ENCODE data around the gene KIF23. TPM values are rescaled to one million over a fixed set of nuclear protein-coding genes. Genes with fewer than 3 reads are reported as not detected.

Gene KIF23
- total and polyA plus RNA-seq, 2 of the 4 experiments (the other 2 are of a cell fraction), result 37.7 to 56.1 TPM

- peaks cover 4% of the 10 kb centered on the region for H3K9me3 ChIP-seq (ENCODE audit: control insufficient read depth, insufficient read depth, low read length)
- no peak overlapping the region for H2BK15ac ChIP-seq (ENCODE audit: low read depth, low read length)
- no peak overlapping the region for H3K4me2 ChIP-seq (ENCODE audit: low read depth, low read length)
- H3K56ac ChIP-seq (ENCODE audit: extremely low read depth, insufficient read depth, low read length), result no peak overlapping the region
- H2BK20ac ChIP-seq (ENCODE audit: low read depth, low read length), result no peak overlapping the region
- H3K9me1 ChIP-seq (ENCODE audit: insufficient read depth, low read length), result no peaks in the 10 kb centered on the region; the same call in 1 of the 2 replicates
- no peak overlapping the region for H2BK120ac ChIP-seq (ENCODE audit: low read depth, low read length)
- CTCF ChIA-PET, result no interaction called here
- WGBS, 2 experiments (ENCODE audit: extremely low coverage in 2 of 2, insufficient read length in 1 of 2), result no CpG with 5 or more reads among the region's 2 CpGs
- in situ Hi-C loops (cut with MboI; ENCODE audit: low sequenced_read_pairs) (loop anchor here (10.0 kb wide), 1 partner anchor 1005 kb away; no protein-coding TSS in a partner anchor), dilution Hi-C loops (cut with HindIII; ENCODE audit: low sequenced_read_pairs, unreplicated experiment) (no loop called here), intact Hi-C loops (cut with micrococcal nuclease) (loop anchor here (5.0 to 10.0 kb wide), 5 partner anchors 165 to 1395 kb away; no protein-coding TSS in a partner anchor)
- POLR2A ChIA-PET (ENCODE audit: unreplicated experiment), result no interaction called here
- H3K18ac ChIP-seq (ENCODE audit: low read depth, low read length), result no peak overlapping the region
- no peaks in the 10 kb centered on the region; the same call in 1 of the 2 replicates for H3K4me1 ChIP-seq (ENCODE audit: control insufficient read depth, insufficient read depth, low read length)
- H3K27ac ChIP-seq (ENCODE audit: insufficient read depth, low read length), result no peak overlapping the region
- ATAC-seq (ENCODE audit: low read depth), result no peak
- H4K91ac ChIP-seq (ENCODE audit: insufficient read depth, low read depth, low read length), result no peak overlapping the region
- no peak for DNase-seq
- H3K4ac ChIP-seq (ENCODE audit: low read depth, low read length), result no peak overlapping the region
- H4K20me1 ChIP-seq (ENCODE audit: insufficient read depth, low read length), result no peaks in the 10 kb centered on the region
- no peak overlapping the region for H2AFZ ChIP-seq (replicated peaks; ENCODE audit: low read length, poor library complexity)
- no peak overlapping the region for H3K14ac ChIP-seq (replicated peaks; ENCODE audit: low read depth, low read length)
- H3K79me1 ChIP-seq (ENCODE audit: low read depth in 1 of 2, low read length in 2 of 2), result no peaks in the 10 kb centered on the region
- no peak overlapping the region for H3K4me3 ChIP-seq (ENCODE audit: insufficient read depth, low read depth, low read length)
- no peak overlapping the region for H3K9ac ChIP-seq (ENCODE audit: low read depth, low read length)
- no TSS peak for BruUV-seq (replicated peaks)
- H3K36me3 ChIP-seq (ENCODE audit: control insufficient read depth, insufficient read depth, low read length), result no peaks in the 10 kb centered on the region
- no peak overlapping the region for H4K8ac ChIP-seq (ENCODE audit: low read depth in 2 of 2, low read length in 2 of 2)
- no peak for TF ChIP-seq NFE2L2 (IDR thresholded peaks at IDR 0.05; ENCODE audit: low read depth, low read length)
- no peak for TF ChIP-seq BHLHE40 (IDR thresholded peaks at IDR 0.05; ENCODE audit: low read depth, low read length)
- TF ChIP-seq, protein P1, sequence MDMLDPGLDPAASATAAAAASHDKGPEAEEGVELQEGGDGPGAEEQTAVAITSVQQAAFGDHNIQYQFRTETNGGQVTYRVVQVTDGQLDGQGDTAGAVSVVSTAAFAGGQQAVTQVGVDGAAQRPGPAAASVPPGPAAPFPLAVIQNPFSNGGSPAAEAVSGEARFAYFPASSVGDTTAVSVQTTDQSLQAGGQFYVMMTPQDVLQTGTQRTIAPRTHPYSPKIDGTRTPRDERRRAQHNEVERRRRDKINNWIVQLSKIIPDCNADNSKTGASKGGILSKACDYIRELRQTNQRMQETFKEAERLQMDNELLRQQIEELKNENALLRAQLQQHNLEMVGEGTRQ (IDR thresholded peaks at IDR 0.05; ENCODE audit: low read depth, low read length), result no peak
- no peak for TF ChIP-seq CHD1 (IDR thresholded peaks at IDR 0.05; ENCODE audit: low read depth, low read length)
- no peak for TF ChIP-seq POLR2A (IDR thresholded peaks at IDR 0.05; ENCODE audit: low read depth, low read length)
- no peak for TF ChIP-seq SMC3 (IDR thresholded peaks at IDR 0.05; ENCODE audit: low read depth, low read length)
- TF ChIP-seq FOS (IDR thresholded peaks at IDR 0.05; ENCODE audit: low read depth, low read length), result no peak
- no peak for TF ChIP-seq MXI1 (IDR thresholded peaks at IDR 0.05; ENCODE audit: borderline replicate concordance, low read depth, low read length)
- TF ChIP-seq, protein P2, sequence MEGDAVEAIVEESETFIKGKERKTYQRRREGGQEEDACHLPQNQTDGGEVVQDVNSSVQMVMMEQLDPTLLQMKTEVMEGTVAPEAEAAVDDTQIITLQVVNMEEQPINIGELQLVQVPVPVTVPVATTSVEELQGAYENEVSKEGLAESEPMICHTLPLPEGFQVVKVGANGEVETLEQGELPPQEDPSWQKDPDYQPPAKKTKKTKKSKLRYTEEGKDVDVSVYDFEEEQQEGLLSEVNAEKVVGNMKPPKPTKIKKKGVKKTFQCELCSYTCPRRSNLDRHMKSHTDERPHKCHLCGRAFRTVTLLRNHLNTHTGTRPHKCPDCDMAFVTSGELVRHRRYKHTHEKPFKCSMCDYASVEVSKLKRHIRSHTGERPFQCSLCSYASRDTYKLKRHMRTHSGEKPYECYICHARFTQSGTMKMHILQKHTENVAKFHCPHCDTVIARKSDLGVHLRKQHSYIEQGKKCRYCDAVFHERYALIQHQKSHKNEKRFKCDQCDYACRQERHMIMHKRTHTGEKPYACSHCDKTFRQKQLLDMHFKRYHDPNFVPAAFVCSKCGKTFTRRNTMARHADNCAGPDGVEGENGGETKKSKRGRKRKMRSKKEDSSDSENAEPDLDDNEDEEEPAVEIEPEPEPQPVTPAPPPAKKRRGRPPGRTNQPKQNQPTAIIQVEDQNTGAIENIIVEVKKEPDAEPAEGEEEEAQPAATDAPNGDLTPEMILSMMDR (conservative IDR thresholded peaks at IDR 0.05; ENCODE audit: low read depth, low read length), result no peak
- TF ChIP-seq MAFK (IDR thresholded peaks at IDR 0.05; ENCODE audit: low read depth, low read length), result no peak
- no peak for TF ChIP-seq RFX5 (IDR thresholded peaks at IDR 0.05; ENCODE audit: low read depth, low read length)
- no peak for TF ChIP-seq CEBPB (IDR thresholded peaks at IDR 0.05; ENCODE audit: low read depth, low read length)
- no peak for TF ChIP-seq MAZ (IDR thresholded peaks at IDR 0.05; ENCODE audit: borderline replicate concordance, low read depth, low read length)
- TF ChIP-seq RAD21 (IDR thresholded peaks at IDR 0.05; ENCODE audit: low read length), result no peak
- TF ChIP-seq ELK1 (IDR thresholded peaks at IDR 0.05; ENCODE audit: borderline replicate concordance, low read depth, low read length), result no peak
- no peak overlapping the region for H2BK5ac ChIP-seq (ENCODE audit: low read depth, low read length, poor library complexity, severe bottlenecking)
- peaks cover 34% of the 10 kb centered on the region for H3K27me3 ChIP-seq (ENCODE audit: control insufficient read depth, insufficient read depth, low read length)
- no peak overlapping the region for H3K23ac ChIP-seq (ENCODE audit: low read depth, low read length)
- no peak overlapping the region for H2AK9ac ChIP-seq (replicated peaks; ENCODE audit: low read depth, low read length, poor library complexity)
- H4K5ac ChIP-seq (ENCODE audit: low read depth, low read length), result no peak overlapping the region
- no peak overlapping the region for H2AK5ac ChIP-seq (ENCODE audit: low read depth, low read length)
Observed at GRCh38 chr15:69479971-69480370, 65.8 kb downstream of the KIF23 start.

Measured in IMR-90 (cell line).